Sigmoid colon (tissue), 4 donors: ENCODE measurements around the gene UNC5CL.

Experiments used
- EP300 ChIP-seq, 4 donors: sonication (generic); formaldehyde crosslinking; IDR thresholded peaks; one replicate each; pipeline ENCODE4 v1.6.1; 2017; ENCODE audit warnings: antibody characterized with exemption in 4 of 4
- TF ChIP-seq, protein P1 (sequence below), 4 experiments: fragments of 450-650 bp in 3 of 4; fragments of 200-600 bp in 1 of 4; IDR thresholded peaks; one replicate each; pipeline ENCODE4 v1.5.1; 2016 to 2019; ENCODE audit warnings: antibody characterized with exemption in 4 of 4, mild to moderate bottlenecking in 3 of 4, moderate library complexity in 2 of 4

DNA sequence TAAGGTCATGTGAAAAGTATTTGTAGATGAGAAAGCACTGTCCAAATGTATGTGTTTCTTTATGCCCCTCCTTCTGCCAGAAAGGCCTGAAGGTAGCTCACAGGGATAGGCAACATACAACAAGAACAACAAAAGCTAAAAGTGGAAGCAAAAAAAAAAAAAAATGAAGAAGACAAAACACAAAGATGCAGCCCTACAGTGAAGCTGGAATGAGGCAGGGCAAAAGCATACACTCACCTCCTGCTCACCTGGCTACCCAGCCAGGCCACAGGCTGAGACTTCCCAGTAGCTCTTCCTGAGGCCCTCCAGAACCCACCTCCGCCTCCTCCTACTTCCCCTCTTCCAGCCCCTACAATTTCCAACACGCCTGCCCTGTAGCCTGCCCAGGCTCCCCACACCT lies 2.4 kb downstream of the UNC5CL start:
- TF ChIP-seq, protein P1, sequence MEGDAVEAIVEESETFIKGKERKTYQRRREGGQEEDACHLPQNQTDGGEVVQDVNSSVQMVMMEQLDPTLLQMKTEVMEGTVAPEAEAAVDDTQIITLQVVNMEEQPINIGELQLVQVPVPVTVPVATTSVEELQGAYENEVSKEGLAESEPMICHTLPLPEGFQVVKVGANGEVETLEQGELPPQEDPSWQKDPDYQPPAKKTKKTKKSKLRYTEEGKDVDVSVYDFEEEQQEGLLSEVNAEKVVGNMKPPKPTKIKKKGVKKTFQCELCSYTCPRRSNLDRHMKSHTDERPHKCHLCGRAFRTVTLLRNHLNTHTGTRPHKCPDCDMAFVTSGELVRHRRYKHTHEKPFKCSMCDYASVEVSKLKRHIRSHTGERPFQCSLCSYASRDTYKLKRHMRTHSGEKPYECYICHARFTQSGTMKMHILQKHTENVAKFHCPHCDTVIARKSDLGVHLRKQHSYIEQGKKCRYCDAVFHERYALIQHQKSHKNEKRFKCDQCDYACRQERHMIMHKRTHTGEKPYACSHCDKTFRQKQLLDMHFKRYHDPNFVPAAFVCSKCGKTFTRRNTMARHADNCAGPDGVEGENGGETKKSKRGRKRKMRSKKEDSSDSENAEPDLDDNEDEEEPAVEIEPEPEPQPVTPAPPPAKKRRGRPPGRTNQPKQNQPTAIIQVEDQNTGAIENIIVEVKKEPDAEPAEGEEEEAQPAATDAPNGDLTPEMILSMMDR (IDR thresholded peaks at IDR 0.05) = no peak
- no peak for TF ChIP-seq EP300 (IDR thresholded peaks at IDR 0.05)
